ENCODE measurements around the gene SLC22A7.

SLC22A7 gene

DNA sequence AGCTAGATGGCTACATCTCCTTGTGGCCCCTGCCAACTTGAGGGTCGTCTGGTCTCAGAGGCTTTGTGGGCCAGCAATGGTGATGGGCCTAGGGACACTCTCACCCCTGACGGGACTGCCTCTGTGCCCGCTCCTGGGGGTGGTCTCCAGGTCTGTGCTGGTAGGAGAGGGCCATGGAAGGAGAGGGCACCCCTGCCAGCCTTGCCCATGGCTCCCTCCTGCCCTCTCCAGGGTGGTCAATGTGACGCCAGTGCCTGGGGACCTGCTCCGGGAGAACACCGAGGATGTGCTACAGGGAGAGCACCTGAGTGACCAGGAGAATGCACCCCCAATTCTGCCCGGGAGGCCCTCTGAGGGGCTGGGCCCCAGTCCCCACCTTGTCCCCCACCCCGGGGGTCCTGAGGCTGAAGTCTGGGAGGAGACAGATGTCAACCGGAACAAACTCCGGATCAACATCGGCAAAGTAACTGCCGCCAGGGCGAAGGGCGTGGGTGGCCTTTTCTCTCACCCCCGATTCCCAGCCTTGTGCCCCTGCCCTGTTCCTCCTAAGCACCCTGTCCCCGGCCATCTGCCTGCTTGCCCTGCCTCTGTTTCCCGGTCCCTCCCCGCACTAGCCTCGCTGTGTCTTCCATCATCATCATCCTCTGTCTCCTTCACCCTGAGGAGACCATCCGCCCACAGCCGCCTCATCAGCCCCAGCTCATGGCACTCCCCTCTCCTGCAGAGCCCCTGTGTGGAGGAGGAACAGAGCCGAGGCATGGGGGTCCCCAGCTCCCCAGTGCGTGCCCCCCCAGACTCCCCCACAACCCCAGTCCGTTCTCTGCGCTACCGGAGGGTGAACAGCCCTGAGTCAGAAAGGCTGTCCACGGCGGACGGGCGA is 39.0 kb upstream of the SLC22A7 start:
- no peaks in the 10 kb centered on the region for H3K27me3 ChIP-seq (ENCODE audit: control insufficient read depth, insufficient read depth, low read length)
- H3K27ac ChIP-seq (ENCODE audit: low read depth, low read length): no peak overlapping the region
- no peaks in the 10 kb centered on the region for H3K36me3 ChIP-seq (ENCODE audit: control insufficient read depth, insufficient read depth, low read length)
- no peak overlapping the region for H3K9ac ChIP-seq (ENCODE audit: low read length)
- no peak overlapping the region for H3K4me3 ChIP-seq (ENCODE audit: low read length)
- no peaks in the 10 kb centered on the region for H3K4me1 ChIP-seq (ENCODE audit: control insufficient read depth, insufficient read depth, low read length)

- Histone ChIP-seq H3K36me3 (ENCODE audit: control insufficient read depth, insufficient read depth, low read length) (no peaks in the 10 kb centered on the region), H3K27ac (ENCODE audit: low read depth, low read length) (no peak overlapping the region), H3K9ac (ENCODE audit: low read length) (no peak overlapping the region), H3K4me1 (ENCODE audit: control insufficient read depth, insufficient read depth, low read length) (no peaks in the 10 kb centered on the region), H3K27me3 (ENCODE audit: control insufficient read depth, insufficient read depth, low read length) (no peaks in the 10 kb centered on the region), H3K4me3 (ENCODE audit: low read length) (no peak overlapping the region)
Measured at GRCh38 chr6:43260791-43261190, 37.3 kb upstream of the SLC22A7 start.

- H3K4me1 ChIP-seq (ENCODE audit: control insufficient read depth, insufficient read depth, low read length): no peaks in the 10 kb centered on the region
- H3K4me3 ChIP-seq (ENCODE audit: low read length): no peak overlapping the region
- no peaks in the 10 kb centered on the region for H3K27me3 ChIP-seq (ENCODE audit: control insufficient read depth, insufficient read depth, low read length)
- no peak overlapping the region for H3K9ac ChIP-seq (ENCODE audit: low read length)
- no peak overlapping the region for H3K27ac ChIP-seq (ENCODE audit: low read depth, low read length)
- no peaks in the 10 kb centered on the region for H3K36me3 ChIP-seq (ENCODE audit: control insufficient read depth, insufficient read depth, low read length)
Measured at GRCh38 chr6:43261198-43261597, 36.9 kb upstream of the SLC22A7 start.

GRCh38 chr6:43262000-43262779 is 35.9 kb upstream of the SLC22A7 start:
- Histone ChIP-seq H3K4me3 (ENCODE audit: low read length) (no peak overlapping the region), H3K36me3 (ENCODE audit: control insufficient read depth, insufficient read depth, low read length) (no peaks in the 10 kb centered on the region), H3K9ac (ENCODE audit: low read length) (no peak overlapping the region), H3K27ac (ENCODE audit: low read depth, low read length) (no peak overlapping the region), H3K4me1 (ENCODE audit: control insufficient read depth, insufficient read depth, low read length) (no peaks in the 10 kb centered on the region), H3K27me3 (ENCODE audit: control insufficient read depth, insufficient read depth, low read length) (no peaks in the 10 kb centered on the region)

DNA sequence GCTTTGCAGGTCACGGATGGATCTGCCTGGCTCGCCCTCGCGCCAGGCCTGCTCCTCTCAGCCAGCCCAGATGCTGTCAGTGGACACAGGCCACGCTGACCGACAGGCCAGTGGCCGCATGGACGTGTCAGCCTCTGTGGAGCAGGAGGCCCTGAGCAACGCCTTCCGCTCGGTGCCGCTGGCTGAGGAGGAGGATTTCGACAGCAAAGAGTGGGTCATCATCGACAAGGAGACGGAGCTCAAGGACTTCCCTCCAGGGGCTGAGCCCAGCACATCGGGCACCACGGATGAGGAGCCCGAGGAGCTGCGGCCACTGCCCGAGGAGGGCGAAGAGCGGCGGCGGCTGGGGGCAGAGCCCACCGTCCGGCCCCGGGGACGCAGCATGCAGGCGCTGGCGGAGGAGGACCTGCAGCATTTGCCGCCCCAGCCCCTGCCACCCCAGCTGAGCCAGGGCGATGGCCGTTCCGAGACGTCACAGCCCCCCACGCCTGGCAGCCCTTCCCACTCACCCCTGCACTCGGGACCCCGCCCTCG is 35.2 kb upstream of the SLC22A7 start:
- no peak overlapping the region for H3K27ac ChIP-seq (ENCODE audit: low read depth, low read length)
- H3K4me3 ChIP-seq (ENCODE audit: low read length): no peak overlapping the region
- H3K27me3 ChIP-seq (ENCODE audit: control insufficient read depth, insufficient read depth, low read length): no peaks in the 10 kb centered on the region
- H3K36me3 ChIP-seq (ENCODE audit: control insufficient read depth, insufficient read depth, low read length): no peaks in the 10 kb centered on the region
- no peaks in the 10 kb centered on the region for H3K4me1 ChIP-seq (ENCODE audit: control insufficient read depth, insufficient read depth, low read length)
- H3K9ac ChIP-seq (ENCODE audit: low read length): no peak overlapping the region

DNA sequence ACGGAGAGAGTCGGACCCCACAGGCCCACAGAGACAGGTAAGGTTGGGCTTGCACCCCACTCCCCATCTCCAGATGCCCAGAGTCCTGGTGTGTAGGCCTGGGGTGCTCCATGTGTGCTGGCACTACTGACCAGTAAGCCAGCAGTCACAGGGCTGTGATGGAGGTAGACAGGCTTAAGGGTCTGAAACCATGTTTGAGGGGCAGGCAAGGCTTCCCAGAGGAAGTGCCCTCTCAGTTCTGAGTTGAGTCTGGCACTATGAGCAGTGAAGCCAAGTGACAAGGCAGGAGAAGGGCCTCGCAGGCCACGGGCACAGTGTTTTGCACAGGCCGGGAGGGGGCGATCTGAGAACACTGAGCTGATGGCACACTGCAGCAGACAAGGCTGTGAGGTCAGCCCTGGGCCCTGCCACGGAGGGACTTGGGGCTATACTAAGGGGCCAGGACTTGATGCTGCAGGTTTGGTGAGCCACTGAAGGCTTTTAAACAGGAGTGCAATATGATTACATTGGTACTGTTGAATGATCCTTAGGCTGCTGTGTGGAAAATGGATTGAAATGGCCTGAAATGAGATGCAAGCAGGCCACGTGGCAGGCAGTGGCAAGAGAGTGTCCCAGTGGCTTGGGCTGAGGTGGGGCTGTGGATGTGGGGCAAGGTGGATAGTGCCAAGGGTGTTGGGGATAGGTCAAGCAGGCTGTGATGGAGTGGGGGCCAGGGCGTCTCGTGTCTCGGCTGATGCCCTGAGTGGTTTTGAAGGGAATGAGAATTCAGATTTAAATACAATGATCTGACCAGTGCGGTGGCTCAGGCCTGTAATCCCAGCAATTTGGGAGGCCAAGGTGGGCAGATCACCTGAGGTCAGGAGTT is 34.5 kb upstream of the SLC22A7 start:
- no peaks in the 10 kb centered on the region for H3K27me3 ChIP-seq (ENCODE audit: control insufficient read depth, insufficient read depth, low read length)
- H3K4me1 ChIP-seq (ENCODE audit: control insufficient read depth, insufficient read depth, low read length): peaks cover 4% of the 10 kb centered on the region
- H3K36me3 ChIP-seq (ENCODE audit: control insufficient read depth, insufficient read depth, low read length): no peaks in the 10 kb centered on the region
- no peak overlapping the region for H3K9ac ChIP-seq (ENCODE audit: low read length)
- H3K4me3 ChIP-seq (ENCODE audit: low read length): no peak overlapping the region
- H3K27ac ChIP-seq (ENCODE audit: low read depth, low read length): no peak overlapping the region

DNA sequence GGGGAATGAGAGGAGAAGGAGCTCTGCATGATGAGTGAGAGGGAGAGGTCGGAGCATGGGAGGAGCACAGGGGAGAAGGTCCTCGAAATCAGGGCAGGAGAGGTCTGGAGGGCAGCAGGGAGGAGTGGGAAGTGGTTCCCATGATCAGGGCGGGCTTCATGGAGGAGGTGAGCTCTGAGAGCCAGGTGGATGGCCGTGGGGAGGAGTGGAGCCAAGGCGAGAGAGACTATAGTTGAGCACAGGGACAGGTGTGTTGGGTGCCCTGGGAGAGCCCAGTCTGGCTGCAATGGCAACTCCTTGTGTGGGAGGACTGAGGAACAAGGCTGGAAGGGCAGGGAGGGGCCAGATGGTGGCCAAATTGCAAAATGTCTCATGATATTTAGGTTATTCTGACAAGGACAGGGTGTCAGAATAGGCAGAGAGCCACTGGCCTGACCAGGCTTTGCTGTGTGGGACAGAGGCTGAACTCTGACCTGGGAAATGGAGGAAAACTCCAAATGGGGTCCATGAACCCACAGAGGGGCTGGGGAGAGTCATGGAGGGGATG is 33.4 kb upstream of the SLC22A7 start:
- Histone ChIP-seq H3K4me1 (ENCODE audit: control insufficient read depth, insufficient read depth, low read length) (peaks cover 14% of the 10 kb centered on the region), H3K36me3 (ENCODE audit: control insufficient read depth, insufficient read depth, low read length) (no peaks in the 10 kb centered on the region), H3K27ac (ENCODE audit: low read depth, low read length) (no peak overlapping the region), H3K27me3 (ENCODE audit: control insufficient read depth, insufficient read depth, low read length) (no peaks in the 10 kb centered on the region), H3K4me3 (ENCODE audit: low read length) (no peak overlapping the region), H3K9ac (ENCODE audit: low read length) (no peak overlapping the region)

DNA sequence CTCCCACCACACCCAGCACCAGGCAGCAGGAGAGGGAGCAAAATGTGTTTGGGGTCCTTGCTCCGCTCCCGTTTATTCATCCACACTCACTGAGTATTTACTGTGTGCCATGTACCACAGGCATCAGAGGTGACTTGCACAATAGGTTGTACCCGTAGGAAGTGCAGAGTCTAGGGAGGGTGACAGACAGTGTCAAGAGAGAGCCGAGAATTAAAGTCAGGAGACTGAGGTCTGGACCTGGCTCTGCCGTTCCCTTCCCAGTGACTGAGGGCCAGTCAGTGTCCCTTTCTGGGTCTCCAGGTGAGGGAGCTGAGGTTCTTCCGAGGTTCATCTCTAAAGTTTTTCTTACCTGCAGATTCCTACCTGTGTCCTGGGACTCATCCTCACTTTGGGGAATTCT is 32.5 kb upstream of the SLC22A7 start:
- Histone ChIP-seq H3K27ac (ENCODE audit: low read depth, low read length) (no peak overlapping the region), H3K9ac (ENCODE audit: low read length) (no peak overlapping the region), H3K27me3 (ENCODE audit: control insufficient read depth, insufficient read depth, low read length) (no peaks in the 10 kb centered on the region), H3K4me3 (ENCODE audit: low read length) (no peak overlapping the region), H3K36me3 (ENCODE audit: control insufficient read depth, insufficient read depth, low read length) (no peaks in the 10 kb centered on the region), H3K4me1 (ENCODE audit: control insufficient read depth, insufficient read depth, low read length) (peaks cover 14% of the 10 kb centered on the region)

- Histone ChIP-seq H3K27ac (ENCODE audit: low read depth, low read length) (peak overlapping the region; percentile 74), H3K4me1 (ENCODE audit: control insufficient read depth, insufficient read depth, low read length) (peaks cover 14% of the 10 kb centered on the region), H3K9ac (ENCODE audit: low read length) (no peak overlapping the region), H3K36me3 (ENCODE audit: control insufficient read depth, insufficient read depth, low read length) (no peaks in the 10 kb centered on the region), H3K27me3 (ENCODE audit: control insufficient read depth, insufficient read depth, low read length) (no peaks in the 10 kb centered on the region), H3K4me3 (ENCODE audit: low read length) (no peak overlapping the region)
Measured at GRCh38 chr6:43267619-43268354, 30.3 kb upstream of the SLC22A7 start.

DNA sequence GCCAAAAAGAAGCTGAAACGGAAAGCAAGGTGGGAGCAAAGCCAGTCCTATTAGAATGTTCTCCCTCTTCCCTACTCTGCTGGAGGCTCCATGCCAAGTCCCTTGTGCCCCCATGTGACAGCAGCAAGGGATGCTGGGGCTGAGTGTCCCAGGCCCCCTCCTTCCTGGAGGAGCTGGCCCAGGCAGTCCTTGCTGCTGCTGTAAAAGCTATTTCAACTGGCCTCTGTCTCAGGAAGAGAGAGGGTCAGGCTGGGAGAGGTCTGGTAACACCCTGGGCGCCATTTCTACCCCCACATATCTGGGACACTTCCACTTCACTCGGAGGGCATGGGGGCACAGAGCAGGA is 29.7 kb upstream of the SLC22A7 start:
- Histone ChIP-seq H3K4me1 (ENCODE audit: control insufficient read depth, insufficient read depth, low read length) (peaks cover 14% of the 10 kb centered on the region), H3K4me3 (ENCODE audit: low read length) (no peak overlapping the region), H3K36me3 (ENCODE audit: control insufficient read depth, insufficient read depth, low read length) (no peaks in the 10 kb centered on the region), H3K27me3 (ENCODE audit: control insufficient read depth, insufficient read depth, low read length) (no peaks in the 10 kb centered on the region), H3K9ac (ENCODE audit: low read length) (no peak overlapping the region), H3K27ac (ENCODE audit: low read depth, low read length) (peak overlapping the region; percentile 74)

DNA sequence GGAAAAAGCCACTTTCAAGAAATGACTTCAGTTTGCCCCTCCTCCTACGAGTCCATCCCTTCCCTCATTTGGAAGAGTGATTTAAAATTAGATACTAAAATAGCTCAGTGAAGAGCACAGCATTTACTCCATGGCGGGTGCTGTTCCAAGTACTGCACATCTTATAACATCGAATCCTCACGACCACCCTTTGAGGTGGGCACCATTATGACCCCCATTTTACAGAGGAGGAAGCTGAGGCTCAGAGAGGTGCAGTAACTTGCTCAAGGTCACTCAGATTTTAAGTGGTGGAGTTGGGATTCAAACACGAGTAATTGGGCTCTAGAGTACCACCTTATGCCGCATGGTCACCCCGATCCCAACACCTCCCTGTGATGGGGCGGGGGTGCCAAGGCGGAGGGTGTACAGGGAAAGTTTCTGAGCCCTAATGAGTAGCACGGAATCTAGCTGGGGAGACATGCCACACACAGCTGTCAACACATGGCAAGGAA is 29.2 kb upstream of the SLC22A7 start:
- Histone ChIP-seq H3K4me3 (ENCODE audit: low read length) (peak overlapping the region; percentile 64), H3K27ac (ENCODE audit: low read depth, low read length) (peak overlapping the region; percentile 74)

More for the DNA sequence above, 29.2 kb upstream of the SLC22A7 start:
- Histone ChIP-seq H3K4me1 (ENCODE audit: control insufficient read depth, insufficient read depth, low read length) (peaks cover 14% of the 10 kb centered on the region), H3K36me3 (ENCODE audit: control insufficient read depth, insufficient read depth, low read length) (no peaks in the 10 kb centered on the region), H3K9ac (ENCODE audit: low read length) (no peak overlapping the region), H3K27me3 (ENCODE audit: control insufficient read depth, insufficient read depth, low read length) (no peaks in the 10 kb centered on the region)

Data from rectal smooth muscle tissue (tissue), 1 donor.